H1 (cell line): ENCODE data around the gene MAGI1. TPM values are rescaled to one million over a fixed set of nuclear protein-coding genes. Genes with fewer than 3 reads are reported as not detected.

Experiments
- CHD1 ChIP-seq: IDR thresholded peaks from 2 replicates; pipeline ENCODE4 v1.6.1; 2012; ENCODE audit warnings: low read depth, low read length, improper control_type of control experiment
- E2F6 ChIP-seq: IDR thresholded peaks from 2 replicates; pipeline ENCODE4 v1.6.1; 2012; ENCODE audit warnings: inconsistent platforms
- HDAC2 ChIP-seq, 2 experiments: fragments of 300-600 bp in 1 of 2; sonication (generic) in 1 of 2; IDR thresholded peaks; 2 replicates each; pipeline ENCODE4 v1.6.1; 2011 to 2012; ENCODE audit warnings: low read depth in 2 of 2, low read length in 2 of 2, mild to moderate bottlenecking in 2 of 2, moderate library complexity in 2 of 2, borderline replicate concordance in 1 of 2, inconsistent platforms in 1 of 2
- POLR2AphosphoS5 ChIP-seq: IDR thresholded peaks from 2 replicates; pipeline ENCODE4 v1.6.1; 2011; ENCODE audit warnings: low read depth, low read length
- RXRA ChIP-seq: IDR thresholded peaks from 2 replicates; pipeline ENCODE4 v1.6.1; 2011; ENCODE audit warnings: low read depth, mild to moderate bottlenecking, low read length, moderate library complexity; ENCODE audit not compliant: insufficient read depth
- polyA plus RNA-seq, 7 experiments: library from polyadenylated mRNA; depleted of rRNA in 3 of 7; stranded (reverse) in 5 of 7; unstranded in 2 of 7; fragments of >200 nt in 5 of 7; fragments of 200-250 nt in 2 of 7; gene quantifications; 1 replicate in 5 of 7; 2 replicates in 1 of 7; 4 replicates in 1 of 7; pipeline versions ENCODE4 v1.2.1 to v1.2.3, GENCODE V29; 2011 to 2013; ENCODE audit warnings: missing spikeins in 2 of 7, mixed read lengths in 2 of 7
- total RNA-seq: library from RNA; stranded (reverse); fragmentation: NEBNext Ultra II Directional; extraction: Animal tissue kit (Norgen Biotek cat#: 25700); gene quantifications from 2 replicates; pipeline ENCODE4 v1.2.1, GENCODE V29; 2021

The MAGI1 gene
- total and polyA plus RNA-seq, 2 of the 8 experiments (the other 6 are each of a cell fraction or from before 2014, with no cell fraction given), result 19.8 to 78.0 TPM

GRCh38 chr3:65984975-65985374 is 53.7 kb downstream of the MAGI1 start (continued):
- TF ChIP-seq E2F6, result no peak
- TF ChIP-seq RXRA, result no peak
- no peak for TF ChIP-seq POLR2AphosphoS5
- no peak for TF ChIP-seq HDAC2 (IDR thresholded peaks at IDR 0.05; ENCODE audit: borderline replicate concordance in 1 of 2, low read depth in 2 of 2, low read length in 2 of 2)
- TF ChIP-seq CHD1, result no peak
